HG02678 (cell line): ENCODE measurements around the gene DNM3.
"Not testable (repeated sequence)": the region's sequence is repeated elsewhere in the genome, so short reads cannot be mapped to it uniquely, and the experiment has no call there.

Experiments
- ATAC-seq: cut with Tn5 transposase; IDR thresholded peaks from one replicate; pipeline ENCODE4 v1.9.1; 2021; ENCODE audit warnings: mild to moderate bottlenecking, moderate library complexity; ENCODE audit not compliant: unreplicated experiment

DNM3 gene

GRCh38 chr1:172343240-172344160, 502.2 kb downstream of the DNM3 start:
- ATAC-seq = no peak

GRCh38 chr1:172344444-172344843, 503.1 kb downstream of the DNM3 start:
- ATAC-seq = no peak

DNA sequence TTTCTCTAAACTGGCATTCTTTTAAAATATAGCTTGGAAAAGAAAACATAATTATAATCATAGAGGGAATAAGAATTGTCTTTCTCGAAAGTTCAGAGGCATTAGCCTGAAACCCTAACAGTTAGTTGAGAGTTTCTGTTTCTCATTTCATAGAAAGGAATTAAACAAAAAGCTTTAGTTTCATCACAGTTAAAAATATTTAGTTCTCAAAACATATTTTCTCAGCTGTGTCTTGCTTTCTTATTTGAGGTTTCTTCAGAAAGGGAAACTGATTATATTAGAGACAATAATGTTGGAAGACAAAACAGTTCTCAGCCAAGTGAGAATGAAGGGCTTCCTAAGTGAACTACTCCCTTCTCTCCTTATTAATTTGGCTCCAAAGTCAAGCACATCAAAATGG, 503.8 kb downstream of the DNM3 start:
- no peak for ATAC-seq

- no peak for ATAC-seq
These were observed 506.1 kb downstream of the DNM3 start for GRCh38 chr1:172347416-172347815.

- no peak for ATAC-seq
These were observed 509.6 kb downstream of the DNM3 start for GRCh38 chr1:172350856-172351255.

DNA sequence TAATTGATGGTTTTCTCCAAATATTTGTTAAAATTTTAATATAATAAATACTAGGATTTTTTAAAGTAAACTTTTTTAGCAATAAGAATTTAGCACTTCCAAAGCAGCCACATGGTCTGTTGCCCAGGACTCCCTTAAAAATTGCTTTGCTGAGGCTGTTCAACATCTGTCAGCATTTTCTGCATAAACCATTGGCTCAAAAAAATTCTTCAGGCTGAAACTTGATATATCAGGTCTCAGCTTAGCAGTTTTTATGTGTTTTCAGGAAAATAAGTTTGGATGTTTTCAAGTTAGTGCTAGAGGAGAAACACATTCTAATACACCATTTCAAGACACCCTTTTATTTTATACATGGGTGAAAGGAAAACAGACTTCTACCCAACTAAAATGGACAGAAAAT, 510.0 kb downstream of the DNM3 start:
- ATAC-seq = no peak

DNA sequence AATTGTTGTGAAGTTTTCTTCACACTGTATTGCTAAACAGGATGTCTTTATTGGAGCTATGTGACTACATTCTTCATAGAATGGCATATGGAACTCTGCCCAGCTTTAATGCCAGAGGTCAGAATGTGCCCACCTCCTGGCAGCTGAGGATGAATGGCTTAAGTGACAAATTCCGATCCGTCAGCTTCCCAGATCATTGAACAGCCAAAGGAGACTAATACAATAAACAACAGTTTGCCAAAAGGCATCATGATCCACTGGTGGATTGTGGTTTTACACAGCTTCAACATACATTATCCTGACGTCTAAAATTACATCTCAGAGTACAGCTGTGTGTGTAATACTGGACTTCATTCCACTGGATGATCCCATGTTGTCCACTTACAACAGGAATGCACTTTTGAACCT, 510.5 kb downstream of the DNM3 start:
- no peak for ATAC-seq

- ATAC-seq = no peak
These were observed 511.1 kb downstream of the DNM3 start for GRCh38 chr1:172352435-172352834.

DNA sequence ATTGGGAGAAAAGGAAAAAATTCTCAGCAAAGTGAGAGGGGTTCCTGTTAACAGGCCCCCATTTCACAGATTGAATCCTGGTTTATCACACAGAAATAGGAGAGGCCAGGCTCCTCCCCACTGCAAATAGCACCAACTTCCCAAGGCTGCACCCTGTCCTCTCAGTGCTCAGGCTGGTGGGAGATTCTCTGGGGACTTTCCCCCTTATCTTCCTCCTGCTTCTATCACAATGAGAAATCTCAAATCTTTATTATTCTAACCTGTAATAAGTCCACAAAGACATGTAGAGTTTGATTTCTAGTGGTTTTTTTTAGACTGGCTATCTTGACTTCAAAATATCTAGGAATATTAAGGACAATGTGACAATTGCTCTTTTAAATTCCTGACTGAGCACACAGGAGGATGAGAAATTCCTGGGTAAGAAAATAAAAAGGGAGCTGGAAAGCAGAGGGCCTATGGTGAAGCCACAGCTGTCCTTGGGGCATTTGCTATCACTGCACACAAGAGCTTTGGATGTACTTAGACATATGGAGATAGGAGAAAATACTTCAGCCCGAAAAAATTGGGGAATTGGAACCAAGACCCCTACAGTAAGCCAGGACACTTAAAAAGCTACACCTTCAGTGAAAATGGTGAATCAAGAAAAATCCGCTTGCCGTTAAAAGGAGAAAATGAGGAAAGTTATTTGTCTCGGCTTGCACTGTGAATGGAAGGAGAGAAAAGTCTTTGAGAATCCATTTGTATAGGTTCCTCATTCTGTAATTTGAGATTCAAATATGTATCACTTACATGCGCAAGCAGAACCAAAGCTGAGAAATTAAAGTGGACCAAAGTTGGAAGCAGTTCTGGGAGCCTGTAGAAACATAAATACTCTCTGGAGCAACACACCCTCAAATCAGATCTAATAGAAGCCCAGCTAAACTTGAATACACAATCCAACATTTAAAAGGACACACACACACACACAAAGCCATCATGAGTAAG, 513.3 kb downstream of the DNM3 start:
- no peak for ATAC-seq

DNA sequence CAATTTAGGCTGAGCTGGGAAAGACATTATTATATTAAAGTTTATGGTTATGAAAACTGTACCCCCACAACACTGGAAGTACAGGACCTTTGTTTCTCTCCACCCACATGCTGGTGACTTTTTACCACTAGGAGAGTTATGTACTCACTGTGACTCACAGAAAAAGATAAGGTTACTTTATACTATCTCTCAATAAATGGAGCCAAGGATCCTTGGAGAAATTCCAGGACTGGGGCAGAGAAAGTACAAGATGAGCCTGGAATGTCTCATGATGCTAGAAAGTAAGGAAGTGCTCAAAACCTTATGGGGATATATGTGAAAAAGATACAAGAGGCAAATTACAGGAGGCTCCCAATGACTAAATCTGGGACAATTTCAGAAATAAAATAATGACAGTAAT, 515.3 kb downstream of the DNM3 start:
- no peak for ATAC-seq

- ATAC-seq = peak; percentile 11
These were observed 516.6 kb downstream of the DNM3 start for GRCh38 chr1:172357753-172358385.

GRCh38 chr1:172359491-172359999, 518.2 kb downstream of the DNM3 start:
- ATAC-seq = no peak

GRCh38 chr1:172360511-172360910, 519.2 kb downstream of the DNM3 start:
- ATAC-seq = no peak

DNA sequence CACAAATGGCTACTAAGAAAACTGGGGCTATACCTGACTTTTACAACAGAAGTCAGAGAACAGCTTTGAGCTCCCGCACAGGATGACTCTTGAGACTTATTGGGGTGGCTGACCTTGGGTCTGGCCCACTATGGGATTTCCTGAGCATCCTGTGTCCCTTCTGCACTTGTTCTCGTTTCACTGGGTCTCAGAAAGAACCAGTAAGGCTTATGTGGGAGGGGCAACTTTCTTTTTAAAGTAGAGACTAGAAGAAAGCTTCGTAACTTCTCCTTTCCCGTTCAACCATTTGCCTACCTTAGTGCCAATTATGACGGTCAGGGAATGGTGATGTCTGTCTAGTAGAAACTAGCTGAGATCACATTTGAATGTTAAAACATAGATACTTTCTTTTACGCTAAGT, 519.7 kb downstream of the DNM3 start:
- no peak for ATAC-seq

DNA sequence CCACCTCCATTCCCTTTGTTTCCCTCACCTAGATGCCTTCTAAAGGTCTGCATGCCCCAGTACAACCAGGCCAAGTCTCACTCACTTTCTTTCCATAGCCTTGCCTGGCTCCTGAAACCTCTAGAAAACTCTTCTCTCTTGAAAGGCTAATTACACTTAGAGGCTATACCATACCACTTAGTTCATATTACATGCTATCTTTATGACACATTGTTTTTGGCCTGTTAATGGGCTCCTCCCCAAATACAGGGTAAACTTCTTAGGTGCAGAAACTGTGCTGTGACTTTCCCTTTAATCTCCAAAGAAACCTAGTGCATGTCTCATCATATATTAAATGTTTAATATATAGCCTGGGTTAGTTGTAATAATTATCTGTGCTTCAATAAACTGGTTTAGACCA, 522.6 kb downstream of the DNM3 start:
- ATAC-seq = no peak

DNA sequence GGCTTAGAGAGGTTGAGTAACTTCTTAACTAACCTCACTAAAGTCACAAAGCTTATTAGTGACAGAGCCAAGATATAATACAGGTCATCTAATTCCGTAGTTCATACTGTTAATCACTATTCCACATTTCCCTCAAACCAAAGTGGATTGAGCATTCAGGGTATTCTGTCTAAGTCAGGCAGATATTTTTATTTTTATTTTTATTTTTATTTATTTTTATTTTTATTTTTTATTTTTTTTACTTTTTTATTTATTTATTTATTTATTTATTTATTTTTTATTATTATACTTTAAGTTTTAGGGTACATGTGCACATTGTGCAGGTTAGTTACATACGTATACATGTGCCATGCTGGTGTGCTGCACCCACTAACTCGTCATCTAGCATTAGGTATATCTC, 530.3 kb downstream of the DNM3 start:
- ATAC-seq = not testable (repeated sequence)

DNA sequence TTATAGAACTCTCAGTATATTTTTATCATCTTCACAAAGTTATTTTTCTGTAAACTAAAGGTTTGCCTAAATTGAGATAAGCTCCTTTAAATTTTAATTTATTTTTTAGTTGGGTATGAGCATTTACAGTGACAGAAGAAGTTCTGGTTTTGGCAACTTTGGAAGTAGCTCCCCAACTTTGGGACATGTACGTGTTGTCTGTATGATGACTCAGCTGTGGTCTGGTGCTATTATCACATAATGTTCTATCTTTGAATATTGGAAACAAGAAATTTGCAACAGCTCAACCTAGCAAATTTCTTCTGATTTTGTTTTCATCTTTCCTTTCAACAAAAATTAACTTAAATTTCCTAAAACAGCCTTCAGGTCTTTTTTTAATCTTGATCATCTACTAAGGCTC, 532.6 kb downstream of the DNM3 start:
- no peak for ATAC-seq

GRCh38 chr1:172375211-172375631, 533.9 kb downstream of the DNM3 start:
- no peak for ATAC-seq

DNA sequence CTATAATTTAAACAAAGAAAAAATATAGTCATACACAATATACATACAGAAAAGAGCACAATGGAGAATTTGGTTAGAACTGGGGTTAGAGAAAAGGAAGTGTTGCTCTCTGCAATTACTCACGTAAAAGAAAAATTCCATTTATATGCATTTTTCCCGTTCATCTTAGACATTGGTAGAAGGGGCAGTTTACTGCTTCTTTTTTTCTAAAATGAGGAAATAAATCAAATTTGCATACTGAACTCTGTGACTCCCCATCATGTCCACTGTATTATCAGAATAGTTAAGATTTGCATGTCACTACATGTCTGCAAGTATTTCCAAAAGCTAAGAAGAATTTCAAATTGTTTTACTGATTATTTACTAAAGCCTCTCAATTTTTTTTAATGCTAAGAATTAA, 535.1 kb downstream of the DNM3 start:
- ATAC-seq = no peak

DNA sequence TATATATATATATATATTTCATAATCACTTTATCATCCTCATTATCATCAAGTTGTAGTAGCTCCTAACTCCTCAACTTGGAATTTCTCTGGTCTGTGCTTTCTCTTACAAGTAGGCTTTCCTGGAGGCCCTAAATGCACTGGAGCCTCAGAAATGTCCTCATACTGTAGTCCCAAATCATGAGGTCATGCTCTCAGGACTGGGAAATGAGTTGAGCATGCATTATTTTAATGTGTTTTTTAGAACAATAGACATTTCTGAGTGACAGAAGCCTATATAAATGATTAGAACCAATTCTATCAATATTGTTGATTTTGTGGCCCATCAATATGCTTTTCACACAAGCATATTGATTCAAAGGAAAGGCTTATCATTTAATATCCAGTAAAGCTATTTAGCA, 536.3 kb downstream of the DNM3 start:
- ATAC-seq = no peak
